HG03175 (cell line): ENCODE results near the gene SPINK2.

Experiments
- ATAC-seq: cut with Tn5 transposase; IDR thresholded peaks from one replicate; pipeline ENCODE4 v1.9.1; 2021; ENCODE audit warnings: mild to moderate bottlenecking, moderate library complexity; ENCODE audit not compliant: unreplicated experiment

Gene SPINK2

DNA sequence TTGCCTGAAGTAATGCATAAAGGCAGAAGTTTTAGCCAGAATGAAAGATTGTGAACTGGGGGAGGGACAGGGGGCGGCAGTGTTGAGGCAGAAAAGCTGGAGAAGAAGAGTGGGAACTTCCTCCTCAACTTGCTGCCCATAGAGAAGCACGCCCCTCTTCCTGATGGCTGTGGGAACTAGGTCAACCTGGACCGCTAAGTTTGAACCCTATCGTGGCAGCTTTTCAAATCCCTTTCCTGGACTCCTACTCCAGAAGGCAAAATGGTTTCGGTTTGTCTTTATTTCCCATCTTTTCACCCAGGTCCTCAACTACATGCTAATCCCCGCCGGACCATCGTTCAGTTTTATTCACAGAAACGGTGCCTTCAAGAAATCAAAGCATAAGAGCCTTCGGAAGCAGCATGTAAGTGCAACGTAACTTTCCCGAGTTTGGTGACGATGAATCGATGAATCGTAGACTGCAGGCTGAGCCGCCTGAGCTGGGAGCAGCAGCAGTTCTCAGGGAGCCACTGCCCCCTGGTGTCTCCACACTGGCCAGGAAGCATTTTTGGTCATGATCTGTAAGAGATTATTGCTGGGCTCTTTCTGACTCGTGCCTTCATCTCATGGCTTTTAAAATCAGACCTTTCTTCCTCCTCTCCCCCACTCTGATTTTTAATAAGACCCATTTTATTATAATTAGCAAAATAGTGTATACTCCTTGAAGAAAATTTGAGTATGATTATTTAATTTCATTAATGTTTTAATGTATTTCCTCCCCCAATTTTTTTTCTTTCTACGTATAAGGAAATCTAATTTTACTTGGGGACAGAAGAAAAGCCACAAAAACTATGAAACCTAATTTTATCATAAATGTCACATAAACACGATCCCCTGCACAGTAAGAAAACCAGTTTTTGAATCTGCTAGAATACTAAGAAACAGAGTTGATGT lies 21.4 kb downstream of the SPINK2 start:
- peak; percentile 95 for ATAC-seq

DNA sequence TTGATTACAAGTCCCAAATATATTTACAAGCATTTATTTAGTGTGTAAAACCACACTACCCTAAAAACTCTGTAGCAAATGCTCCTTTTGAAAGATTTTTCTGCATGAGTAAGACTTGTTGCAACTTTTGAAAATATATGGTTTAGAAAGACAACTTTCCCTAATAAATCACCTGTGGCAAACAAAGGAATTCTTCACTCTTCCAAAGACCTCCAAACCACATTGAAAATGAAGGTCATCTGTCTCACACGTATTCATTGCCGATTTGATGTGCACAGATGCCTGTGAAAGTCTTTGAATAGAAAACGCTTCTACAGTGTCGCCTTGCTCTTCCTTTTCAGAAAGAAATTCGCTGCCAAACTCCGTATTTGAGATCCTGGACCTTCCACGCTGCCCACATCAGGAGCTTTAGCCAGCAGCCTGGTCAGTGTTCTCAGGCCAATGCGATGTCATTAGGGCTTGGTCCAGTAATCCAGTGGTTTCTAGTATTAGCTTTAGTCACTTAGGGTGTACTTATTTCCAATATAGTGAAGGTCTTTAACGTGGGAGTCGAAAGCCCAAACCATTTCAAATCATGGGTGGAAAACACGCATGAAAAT lies 22.2 kb downstream of the SPINK2 start:
- ATAC-seq = no peak

DNA sequence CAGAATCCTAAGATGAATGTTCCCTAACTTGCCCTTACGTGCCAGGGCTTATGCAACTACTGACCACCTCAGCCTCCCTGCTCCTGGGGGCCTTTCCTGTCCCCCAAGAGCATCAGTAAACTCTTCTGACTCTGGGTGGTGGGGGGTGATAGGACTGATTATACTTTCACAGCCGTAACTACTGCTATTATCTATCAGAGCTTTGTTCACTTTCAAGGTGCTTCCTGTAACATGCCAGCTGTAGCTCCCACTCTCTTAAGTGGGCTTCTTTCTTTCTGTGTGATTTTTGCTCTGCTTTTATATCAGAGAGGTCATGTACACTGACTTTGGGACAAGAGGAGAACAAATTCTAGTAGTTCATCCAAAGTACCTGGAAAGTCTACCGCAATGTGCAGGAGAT lies 25.3 kb downstream of the SPINK2 start:
- no peak for ATAC-seq

DNA sequence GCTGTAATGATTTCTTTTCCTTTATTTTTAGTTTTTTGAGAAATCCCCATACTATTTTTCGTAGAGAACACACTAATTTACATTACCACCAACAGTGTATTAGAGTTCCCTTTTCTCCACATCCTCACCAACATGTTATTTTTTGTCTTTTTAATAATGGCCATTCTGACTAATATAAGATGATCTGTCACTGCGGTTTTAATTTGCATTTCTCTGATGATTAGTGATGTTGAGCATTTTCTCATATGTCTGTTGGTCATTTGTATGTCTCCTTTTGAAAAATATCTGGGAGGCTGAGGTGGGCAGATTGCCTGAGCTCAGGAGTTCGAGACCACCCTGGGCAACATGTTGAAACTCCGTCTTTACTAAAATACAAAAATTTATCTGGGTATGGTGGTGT lies 30.2 kb downstream of the SPINK2 start:
- ATAC-seq = peak; percentile 79

DNA sequence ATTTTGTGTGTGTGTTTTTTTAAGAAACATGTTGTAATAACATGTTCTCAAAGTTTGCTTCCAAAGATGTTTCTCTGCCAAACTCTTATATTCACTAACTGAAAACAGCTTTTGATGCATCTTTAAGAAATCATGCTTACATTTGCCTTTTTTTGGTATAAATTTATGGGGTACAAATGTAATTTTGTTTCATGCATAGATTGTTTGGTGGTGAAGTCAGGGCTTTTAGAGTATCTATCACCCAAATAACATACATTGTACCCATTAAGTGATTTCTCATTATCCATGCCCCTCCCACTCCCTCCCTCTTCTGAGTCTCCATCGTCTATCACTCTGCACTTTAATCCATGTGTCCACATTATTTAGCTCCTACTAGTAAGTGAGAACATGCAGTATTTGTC lies 30.8 kb downstream of the SPINK2 start:
- ATAC-seq = no peak

DNA sequence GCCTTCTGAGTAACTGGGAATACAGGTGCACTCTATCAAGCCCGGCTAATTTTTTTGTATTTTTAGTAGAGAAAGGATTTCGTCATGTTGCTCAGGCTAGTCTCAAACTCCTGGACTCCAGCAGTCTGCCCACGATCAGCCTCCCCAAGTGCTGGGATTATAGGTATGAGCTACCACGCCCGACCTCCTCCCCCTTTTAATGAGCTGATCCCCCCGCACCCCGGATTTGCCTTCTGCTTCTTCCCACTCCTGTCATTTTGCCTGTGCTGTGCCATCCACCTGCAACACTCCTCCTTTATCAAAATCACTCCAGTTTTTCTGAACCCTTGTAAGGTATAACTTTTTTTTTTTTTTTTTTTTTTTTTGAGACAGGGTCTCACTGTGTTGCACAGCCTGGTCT lies 33.4 kb downstream of the SPINK2 start:
- no peak for ATAC-seq

DNA sequence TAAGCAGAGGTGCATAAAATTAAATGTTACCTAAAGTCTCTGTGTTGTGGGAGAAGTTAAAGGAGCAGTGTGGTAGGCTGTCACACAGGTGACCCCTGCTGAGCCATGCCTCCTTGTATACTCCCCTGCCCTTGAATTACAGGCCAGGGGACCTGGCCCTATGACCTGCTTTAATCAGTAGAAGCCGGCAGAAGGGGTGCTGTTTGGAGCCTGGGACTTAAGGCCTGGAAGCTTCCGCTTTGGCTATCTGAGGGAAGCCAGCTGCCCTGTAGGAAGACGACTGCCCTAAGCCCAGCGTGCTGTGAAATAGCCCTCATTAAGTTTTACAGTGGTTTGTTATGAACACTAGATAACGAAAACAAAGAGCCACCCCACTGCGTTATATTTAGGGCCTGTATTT lies 34.1 kb downstream of the SPINK2 start:
- ATAC-seq = no peak

DNA sequence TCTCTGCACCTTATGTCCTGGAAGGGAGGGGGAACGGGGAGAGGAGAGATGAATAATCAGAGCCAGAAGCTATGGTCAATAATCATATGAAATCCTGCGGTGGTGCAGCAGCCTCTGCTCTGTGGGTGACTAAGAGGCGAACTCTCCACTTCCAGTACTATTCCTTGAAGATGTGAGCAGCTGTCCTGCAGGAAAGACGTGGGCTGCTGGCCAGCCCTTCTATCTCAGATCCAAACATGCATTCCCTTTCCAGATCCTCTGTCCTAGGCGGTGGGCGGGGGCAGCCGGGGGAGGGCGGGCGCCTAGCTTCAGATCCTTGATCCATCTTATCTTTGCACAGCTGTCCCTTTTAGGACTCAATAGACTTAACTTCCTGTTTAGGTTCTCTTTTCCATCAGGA lies 34.5 kb downstream of the SPINK2 start:
- no peak for ATAC-seq

DNA sequence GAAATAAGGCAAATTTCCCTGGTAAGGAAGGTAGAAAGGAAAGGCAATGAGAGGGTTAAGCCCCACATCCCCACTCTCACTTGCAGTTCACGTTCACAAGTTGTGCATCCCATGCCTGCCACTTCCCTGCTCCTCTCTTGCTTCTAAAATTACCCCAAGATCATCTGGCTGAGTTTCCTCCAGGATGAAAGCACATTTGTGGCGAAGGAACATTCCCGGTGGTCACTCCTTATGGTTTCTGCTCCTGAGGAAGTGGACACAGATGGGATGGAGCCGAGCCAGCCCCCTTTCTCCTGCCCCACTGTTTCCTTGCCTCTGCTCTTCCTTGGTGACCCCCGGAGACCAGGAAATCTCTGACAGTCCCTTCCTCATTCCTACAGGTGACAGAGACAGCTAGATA lies 37.5 kb downstream of the SPINK2 start:
- ATAC-seq = no peak

DNA sequence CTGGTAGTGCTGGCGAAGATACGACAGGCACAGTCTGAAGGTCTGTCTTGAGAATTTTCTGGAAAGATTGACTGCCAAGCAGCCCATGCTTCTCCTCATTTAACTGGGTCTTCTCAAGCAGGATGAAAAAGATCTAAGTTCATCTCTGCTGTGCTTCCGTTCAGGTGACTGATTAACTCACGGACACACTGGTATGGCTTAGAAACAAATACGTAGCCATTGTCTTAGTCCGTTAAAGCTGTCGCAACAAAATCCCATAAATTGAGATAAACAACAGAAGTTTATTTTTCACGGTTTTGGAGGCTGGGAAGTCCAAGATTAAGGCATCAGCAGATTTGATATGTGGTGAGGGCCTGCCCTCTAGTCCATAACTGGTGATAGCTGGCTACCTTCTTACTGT lies 39.5 kb downstream of the SPINK2 start:
- ATAC-seq = no peak

DNA sequence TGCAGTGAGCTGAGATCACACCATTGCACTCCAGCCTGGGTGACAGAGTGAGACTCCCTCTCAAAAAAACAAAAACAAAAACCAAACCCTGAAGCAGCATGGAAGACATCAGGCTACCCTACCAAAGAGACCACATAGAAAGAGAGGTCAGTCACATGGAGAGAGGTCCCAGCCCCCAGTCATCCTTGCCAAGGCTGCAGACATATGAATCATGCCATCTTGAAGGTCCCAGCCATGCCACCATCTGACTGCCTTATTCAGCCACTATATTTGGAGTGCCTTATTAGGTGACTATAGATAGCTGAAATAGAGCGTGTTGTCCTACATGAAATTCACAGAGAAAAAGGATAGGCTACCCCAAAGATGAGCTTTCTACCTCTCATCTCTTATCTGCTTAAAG lies 48.2 kb downstream of the SPINK2 start:
- no peak for ATAC-seq

DNA sequence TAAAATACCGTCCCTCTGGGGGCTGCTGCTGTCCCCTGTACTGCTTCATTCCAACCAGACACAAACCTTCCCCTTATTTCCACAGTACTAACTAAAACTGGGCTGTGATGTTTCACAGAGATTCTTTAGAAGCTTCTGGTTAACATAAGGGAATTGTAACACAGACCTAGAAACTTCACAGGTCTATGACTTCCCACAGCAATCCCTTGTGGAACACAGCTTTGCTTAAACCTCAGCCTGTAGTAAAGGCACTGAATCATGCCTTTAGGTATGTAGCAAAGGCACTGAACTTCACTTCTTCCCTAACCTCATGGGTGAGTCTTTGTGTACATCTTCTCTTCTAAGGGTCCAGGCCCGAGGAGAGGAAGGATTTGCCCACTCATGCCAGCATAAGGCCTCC lies 49.4 kb downstream of the SPINK2 start:
- ATAC-seq = no peak

DNA sequence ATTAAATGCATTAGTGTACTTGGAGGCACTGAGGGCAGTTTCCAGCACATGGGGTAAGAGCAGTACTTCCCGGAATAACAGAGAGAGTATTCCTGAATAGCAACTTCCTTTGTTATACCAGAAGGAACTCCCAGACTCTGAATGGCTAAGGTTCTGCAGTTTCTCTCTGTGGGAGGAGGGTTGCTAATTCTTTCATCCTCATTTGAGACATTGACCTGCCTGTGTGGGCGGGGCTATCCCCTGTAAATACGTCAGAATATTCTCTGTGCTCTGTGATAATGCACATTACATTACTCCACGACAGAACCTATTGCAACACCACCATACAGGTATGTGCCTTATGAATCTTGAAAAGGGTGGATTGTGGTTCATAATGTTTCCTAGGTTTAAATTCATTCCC lies 52.7 kb downstream of the SPINK2 start:
- no peak for ATAC-seq

DNA sequence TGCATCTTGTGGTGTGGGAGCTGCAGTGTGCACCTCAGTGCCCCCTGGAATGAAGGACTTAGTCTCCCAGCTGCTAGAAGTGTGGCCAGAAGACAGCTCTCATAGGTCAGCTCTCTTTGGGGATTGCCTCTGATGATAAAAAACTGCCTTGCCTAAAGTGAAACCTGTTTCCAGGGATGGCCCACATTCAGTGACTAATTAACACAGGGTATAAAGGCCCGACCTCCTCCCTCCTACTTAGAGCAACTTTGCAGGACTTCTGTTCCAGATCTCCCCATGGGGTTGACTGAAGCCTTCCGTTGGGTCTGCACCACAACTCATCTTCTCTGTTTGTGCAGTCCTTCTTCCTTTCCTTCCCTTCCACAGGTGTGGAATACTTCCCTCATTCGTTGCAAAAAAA lies 53.2 kb downstream of the SPINK2 start:
- no peak for ATAC-seq

DNA sequence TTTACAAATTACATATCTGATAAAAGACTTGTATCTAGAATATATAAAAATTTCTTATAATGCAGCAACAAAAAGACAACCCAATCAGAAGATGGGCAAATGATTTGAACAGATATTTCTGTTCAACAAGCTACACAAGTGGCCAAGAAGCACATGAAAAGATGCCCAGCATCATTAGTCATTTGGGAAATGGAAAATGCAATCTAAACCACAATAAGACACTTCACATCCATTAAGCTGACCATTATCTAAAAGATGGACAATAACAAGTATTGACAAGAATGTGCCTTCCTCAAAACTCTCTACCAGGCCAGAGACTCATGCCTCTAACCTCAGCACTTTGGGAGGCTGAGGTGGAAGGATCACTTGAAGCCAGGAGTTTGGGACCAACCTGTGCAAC lies 53.9 kb downstream of the SPINK2 start:
- ATAC-seq = no peak

DNA sequence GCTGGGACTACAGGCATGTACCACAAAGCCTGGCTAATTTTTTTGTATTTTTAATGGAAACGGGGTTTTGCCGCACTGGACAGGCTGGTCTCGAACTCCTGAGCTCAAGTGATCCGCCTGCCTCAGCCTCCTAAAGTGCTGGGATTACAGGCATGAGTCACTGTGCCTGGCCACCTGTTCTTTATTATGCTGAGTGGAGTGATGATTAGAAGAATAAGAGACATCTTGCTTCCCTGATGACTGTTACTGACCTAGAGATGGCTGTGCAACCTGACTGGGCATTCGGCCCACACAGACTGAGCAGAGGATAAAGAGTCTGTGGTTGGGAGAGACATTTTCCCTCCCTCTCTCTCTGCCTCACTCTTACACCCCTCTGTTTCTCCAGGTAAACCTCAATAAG lies 56.7 kb downstream of the SPINK2 start:
- ATAC-seq = no peak

DNA sequence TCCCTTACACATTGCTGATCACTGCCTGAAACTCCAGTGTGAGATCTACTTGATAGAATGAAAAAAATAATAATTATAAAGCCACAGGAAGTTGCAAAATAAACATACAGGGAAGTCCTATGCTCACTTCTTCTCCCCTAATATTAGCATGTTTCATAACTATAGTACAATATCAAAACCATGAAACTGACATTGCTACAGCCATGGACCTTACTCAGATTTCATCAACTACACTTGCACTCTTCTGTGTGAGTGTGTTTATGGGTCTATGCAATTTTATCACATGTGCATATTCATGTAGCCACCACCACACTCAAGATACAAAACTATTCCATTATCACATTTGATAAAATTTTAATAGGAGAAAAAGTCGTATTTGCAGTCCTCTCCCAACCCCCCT lies 57.3 kb downstream of the SPINK2 start:
- ATAC-seq = no peak

DNA sequence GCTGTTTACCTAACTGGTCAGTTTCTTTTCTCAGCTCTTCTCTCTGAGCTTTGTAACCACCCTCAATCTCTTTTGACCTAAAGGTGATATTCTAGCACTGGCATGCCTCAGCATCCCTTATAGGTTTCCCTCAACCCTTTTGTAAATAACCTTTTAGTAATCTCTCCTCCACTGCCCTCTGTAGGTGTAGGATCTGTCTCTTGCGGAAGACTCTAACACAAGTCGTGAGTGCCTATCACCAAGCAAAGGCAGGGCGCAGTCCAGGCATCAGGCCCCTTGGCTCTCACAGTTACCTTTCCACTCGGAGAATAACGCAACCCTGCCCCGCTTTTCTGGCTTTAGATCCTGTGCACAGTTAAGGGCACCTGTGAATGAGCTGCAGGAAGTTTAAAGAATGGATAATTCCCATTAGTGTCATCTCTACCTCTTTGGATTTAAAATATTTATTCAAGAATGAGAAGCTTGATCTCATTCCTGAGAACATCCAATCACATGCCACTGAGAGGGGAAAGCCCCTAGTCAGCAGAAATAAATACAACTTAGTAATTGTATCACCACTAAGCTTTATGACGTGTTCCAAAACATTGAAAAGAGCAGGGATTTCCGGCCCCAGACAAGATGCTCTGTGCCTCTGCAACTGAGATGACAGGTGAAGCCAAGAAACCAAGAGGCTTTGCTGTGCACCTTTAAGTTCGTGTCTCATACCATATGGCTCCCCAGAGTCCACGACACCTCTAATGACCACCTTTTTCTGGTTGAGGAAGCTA lies 58.8 kb downstream of the SPINK2 start:
- peak; percentile 31 for ATAC-seq

DNA sequence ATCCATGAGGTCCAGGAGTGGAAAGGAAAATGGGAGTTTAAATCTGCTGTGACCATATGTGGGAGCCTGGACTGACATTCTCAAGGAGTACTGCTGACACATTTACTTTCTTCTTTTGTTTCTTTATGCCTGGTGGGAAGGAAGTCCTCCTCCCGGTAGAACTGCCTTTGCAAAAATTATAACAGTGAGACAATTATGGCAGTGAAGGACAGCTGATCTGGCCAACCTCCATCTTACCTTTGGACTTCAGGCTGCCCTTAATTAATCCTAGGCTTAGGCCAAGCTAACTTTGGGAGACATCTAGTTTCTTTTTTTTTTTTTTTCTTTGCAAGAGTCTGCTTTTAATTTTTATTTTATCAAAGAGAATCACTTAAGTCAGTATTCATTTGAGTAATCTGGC lies 61.3 kb downstream of the SPINK2 start:
- no peak for ATAC-seq
